Neural cell (in vitro differentiated cells): ENCODE results near the gene L3MBTL1. TPM values are rescaled to one million over a fixed set of nuclear protein-coding genes. Genes with fewer than 3 reads are reported as not detected.
"Not testable (repeated sequence)": the region's sequence is repeated elsewhere in the genome, so short reads cannot be mapped to it uniquely, and the experiment has no call there.

Experiments
- H2AFZ ChIP-seq: fragments of 200-600, 300-800 bp; sonication (generic), shearing (Covaris generic); 2 replicates; pipeline ENCODE4 v1.6.0; 2014; ENCODE audit warnings: low read depth, mild to moderate bottlenecking, antibody characterized with exemption, low read length, moderate library complexity
- H3F3A ChIP-seq: fragments of 200-600 bp; shearing (Covaris generic); 2 replicates; pipeline ENCODE4 v1.6.1; 2016; ENCODE audit warnings: mild to moderate bottlenecking, moderate library complexity, mixed read lengths, antibody characterized with exemption, low read length; ENCODE audit not compliant: insufficient read depth, poor library complexity, severe bottlenecking
- H3K27ac ChIP-seq: fragments of 200-600, 300-800 bp; sonication (generic), shearing (Covaris generic); 2 replicates; pipeline ENCODE4 v1.5.1; 2014; ENCODE audit warnings: mild to moderate bottlenecking, low read length, moderate library complexity
- H3K27me3 ChIP-seq: fragments of 300-800, 200-600 bp; sonication (generic), shearing (Covaris generic); 2 replicates; pipeline ENCODE4 v1.6.0; 2014; ENCODE audit warnings: mild to moderate bottlenecking, low read depth, low read length, moderate library complexity; ENCODE audit not compliant: insufficient read depth
- H3K36me3 ChIP-seq: fragments of 300-800, 200-600 bp; sonication (generic), shearing (Covaris generic); 2 replicates; pipeline ENCODE4 v1.5.1; 2014; ENCODE audit warnings: mild to moderate bottlenecking, antibody characterized with exemption, low read length, moderate library complexity; ENCODE audit not compliant: insufficient read depth
- H3K4me2 ChIP-seq: fragments of 300-800, 200-600 bp; sonication (generic), shearing (Covaris generic); 2 replicates; pipeline ENCODE4 v1.6.0; 2014; ENCODE audit warnings: mild to moderate bottlenecking, low read length
- H3K4me3 ChIP-seq: fragments of 300-800, 200-600 bp; sonication (generic), shearing (Covaris generic); 2 replicates; pipeline ENCODE4 v1.5.1; 2014; ENCODE audit warnings: mild to moderate bottlenecking, low read length, moderate library complexity
- H3K79me2 ChIP-seq: fragments of 200-600 bp; shearing (Covaris generic); replicated peaks from 2 replicates; pipeline ENCODE4 v1.6.0; 2014; ENCODE audit warnings: mild to moderate bottlenecking, low read length, moderate library complexity; ENCODE audit not compliant: insufficient read depth
- H3K9ac ChIP-seq: fragments of 300-800, 200-600 bp; sonication (generic), shearing (Covaris generic); 2 replicates; pipeline ENCODE4 v1.6.1; 2016; ENCODE audit warnings: mild to moderate bottlenecking, low read length, mixed read lengths
- H3K9me2 ChIP-seq: fragments of 200-600 bp; shearing (Covaris generic); 2 replicates; pipeline ENCODE4 v1.6.1; 2016; ENCODE audit warnings: mild to moderate bottlenecking, low read length, mixed read lengths; ENCODE audit not compliant: insufficient read depth
- H3K9me3 ChIP-seq: fragments of 200-600, 300-800 bp; sonication (generic), shearing (Covaris generic); 2 replicates; pipeline ENCODE4 v1.6.1; 2016; ENCODE audit warnings: mild to moderate bottlenecking, mixed run types, low read length, moderate library complexity, mixed read lengths
- H4K20me1 ChIP-seq: fragments of 200-600 bp; shearing (Covaris generic); 2 replicates; pipeline ENCODE4 v1.6.1; 2016; ENCODE audit warnings: mild to moderate bottlenecking, mixed run types; ENCODE audit not compliant: insufficient read depth
- EP300 ChIP-seq: fragments of 450-650 bp; conservative IDR thresholded peaks from 2 replicates; pipeline ENCODE4 v1.6.1; 2014; ENCODE audit warnings: antibody characterized with exemption, mild to moderate bottlenecking, moderate library complexity; ENCODE audit not compliant: poor library complexity, severe bottlenecking
- EZH2 ChIP-seq: fragments of 200-600, 300-800 bp; shearing (Covaris generic), sonication (generic); IDR thresholded peaks from 2 replicates; pipeline ENCODE4 v1.6.1; 2014; ENCODE audit warnings: antibody characterized with exemption, low read length, borderline replicate concordance, mild to moderate bottlenecking; ENCODE audit not compliant: insufficient read depth, poor library complexity, severe bottlenecking
- MXI1 ChIP-seq: fragments of 450-650 bp; conservative IDR thresholded peaks from 2 replicates; pipeline ENCODE4 v1.6.1; 2014; ENCODE audit warnings: antibody characterized with exemption, mild to moderate bottlenecking; ENCODE audit not compliant: poor library complexity, severe bottlenecking
- POLR2AphosphoS5 ChIP-seq: IDR thresholded peaks from 2 replicates; pipeline ENCODE4 v1.6.1; 2012
- RAD21 ChIP-seq: fragments of 450-650 bp; conservative IDR thresholded peaks from 2 replicates; pipeline ENCODE4 v1.6.1; 2014; ENCODE audit warnings: antibody characterized with exemption, mild to moderate bottlenecking, moderate library complexity
- SMC3 ChIP-seq: fragments of 450-650 bp; conservative IDR thresholded peaks from 2 replicates; pipeline ENCODE4 v1.6.1; 2014; ENCODE audit warnings: antibody characterized with exemption, mild to moderate bottlenecking, moderate library complexity; ENCODE audit not compliant: poor library complexity
- TAF1 ChIP-seq: IDR thresholded peaks from 2 replicates; pipeline ENCODE4 v1.6.1; 2012; ENCODE audit warnings: low read depth
- polyA plus RNA-seq: library from polyadenylated mRNA; depleted of rRNA; stranded (reverse); fragments of >200 nt; gene quantifications from 2 replicates; pipeline ENCODE4 v1.2.3, GENCODE V29; 2014
- TF ChIP-seq, protein P1 (sequence below): fragments of 450-650 bp; IDR thresholded peaks from 2 replicates; pipeline ENCODE4 v1.5.1; 2014; ENCODE audit warnings: antibody characterized with exemption, mild to moderate bottlenecking, moderate library complexity; ENCODE audit not compliant: poor library complexity, severe bottlenecking
- TF ChIP-seq, protein P2 (sequence below): IDR thresholded peaks from 2 replicates; pipeline ENCODE4 v1.6.1; 2012; ENCODE audit warnings: borderline replicate concordance

L3MBTL1 gene
- polyA plus RNA-seq, 1 donor from 2014 or later: 22.0 TPM

- H4K20me1 ChIP-seq: no peaks in the 10 kb centered on the region
- no peak overlapping the region for H3K9ac ChIP-seq
- TF ChIP-seq TAF1: no peak
- TF ChIP-seq EP300: no peak
- TF ChIP-seq RAD21: no peak
- no peak for TF ChIP-seq POLR2AphosphoS5
- TF ChIP-seq MXI1: no peak
- TF ChIP-seq, protein P1, sequence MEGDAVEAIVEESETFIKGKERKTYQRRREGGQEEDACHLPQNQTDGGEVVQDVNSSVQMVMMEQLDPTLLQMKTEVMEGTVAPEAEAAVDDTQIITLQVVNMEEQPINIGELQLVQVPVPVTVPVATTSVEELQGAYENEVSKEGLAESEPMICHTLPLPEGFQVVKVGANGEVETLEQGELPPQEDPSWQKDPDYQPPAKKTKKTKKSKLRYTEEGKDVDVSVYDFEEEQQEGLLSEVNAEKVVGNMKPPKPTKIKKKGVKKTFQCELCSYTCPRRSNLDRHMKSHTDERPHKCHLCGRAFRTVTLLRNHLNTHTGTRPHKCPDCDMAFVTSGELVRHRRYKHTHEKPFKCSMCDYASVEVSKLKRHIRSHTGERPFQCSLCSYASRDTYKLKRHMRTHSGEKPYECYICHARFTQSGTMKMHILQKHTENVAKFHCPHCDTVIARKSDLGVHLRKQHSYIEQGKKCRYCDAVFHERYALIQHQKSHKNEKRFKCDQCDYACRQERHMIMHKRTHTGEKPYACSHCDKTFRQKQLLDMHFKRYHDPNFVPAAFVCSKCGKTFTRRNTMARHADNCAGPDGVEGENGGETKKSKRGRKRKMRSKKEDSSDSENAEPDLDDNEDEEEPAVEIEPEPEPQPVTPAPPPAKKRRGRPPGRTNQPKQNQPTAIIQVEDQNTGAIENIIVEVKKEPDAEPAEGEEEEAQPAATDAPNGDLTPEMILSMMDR: no peak
- TF ChIP-seq, protein P2, sequence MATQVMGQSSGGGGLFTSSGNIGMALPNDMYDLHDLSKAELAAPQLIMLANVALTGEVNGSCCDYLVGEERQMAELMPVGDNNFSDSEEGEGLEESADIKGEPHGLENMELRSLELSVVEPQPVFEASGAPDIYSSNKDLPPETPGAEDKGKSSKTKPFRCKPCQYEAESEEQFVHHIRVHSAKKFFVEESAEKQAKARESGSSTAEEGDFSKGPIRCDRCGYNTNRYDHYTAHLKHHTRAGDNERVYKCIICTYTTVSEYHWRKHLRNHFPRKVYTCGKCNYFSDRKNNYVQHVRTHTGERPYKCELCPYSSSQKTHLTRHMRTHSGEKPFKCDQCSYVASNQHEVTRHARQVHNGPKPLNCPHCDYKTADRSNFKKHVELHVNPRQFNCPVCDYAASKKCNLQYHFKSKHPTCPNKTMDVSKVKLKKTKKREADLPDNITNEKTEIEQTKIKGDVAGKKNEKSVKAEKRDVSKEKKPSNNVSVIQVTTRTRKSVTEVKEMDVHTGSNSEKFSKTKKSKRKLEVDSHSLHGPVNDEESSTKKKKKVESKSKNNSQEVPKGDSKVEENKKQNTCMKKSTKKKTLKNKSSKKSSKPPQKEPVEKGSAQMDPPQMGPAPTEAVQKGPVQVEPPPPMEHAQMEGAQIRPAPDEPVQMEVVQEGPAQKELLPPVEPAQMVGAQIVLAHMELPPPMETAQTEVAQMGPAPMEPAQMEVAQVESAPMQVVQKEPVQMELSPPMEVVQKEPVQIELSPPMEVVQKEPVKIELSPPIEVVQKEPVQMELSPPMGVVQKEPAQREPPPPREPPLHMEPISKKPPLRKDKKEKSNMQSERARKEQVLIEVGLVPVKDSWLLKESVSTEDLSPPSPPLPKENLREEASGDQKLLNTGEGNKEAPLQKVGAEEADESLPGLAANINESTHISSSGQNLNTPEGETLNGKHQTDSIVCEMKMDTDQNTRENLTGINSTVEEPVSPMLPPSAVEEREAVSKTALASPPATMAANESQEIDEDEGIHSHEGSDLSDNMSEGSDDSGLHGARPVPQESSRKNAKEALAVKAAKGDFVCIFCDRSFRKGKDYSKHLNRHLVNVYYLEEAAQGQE: no peak
- TF ChIP-seq SMC3: no peak
- no peak for TF ChIP-seq EZH2
- H3K27ac ChIP-seq: no peak overlapping the region
- no peaks in the 10 kb centered on the region for H3K79me2 ChIP-seq
- no peaks in the 10 kb centered on the region for H3K36me3 ChIP-seq
- no peak overlapping the region for H3K4me2 ChIP-seq
- no peak overlapping the region for H3K4me3 ChIP-seq
- H2AFZ ChIP-seq: no peak overlapping the region
- H3K9me3 ChIP-seq: no peaks in the 10 kb centered on the region
- no peaks in the 10 kb centered on the region for H3K27me3 ChIP-seq
- H3F3A ChIP-seq: no peaks in the 10 kb centered on the region
- H3K9me2 ChIP-seq: no peaks in the 10 kb centered on the region
Measured at GRCh38 chr20:43584448-43585136, 77.1 kb downstream of the L3MBTL1 start.

DNA sequence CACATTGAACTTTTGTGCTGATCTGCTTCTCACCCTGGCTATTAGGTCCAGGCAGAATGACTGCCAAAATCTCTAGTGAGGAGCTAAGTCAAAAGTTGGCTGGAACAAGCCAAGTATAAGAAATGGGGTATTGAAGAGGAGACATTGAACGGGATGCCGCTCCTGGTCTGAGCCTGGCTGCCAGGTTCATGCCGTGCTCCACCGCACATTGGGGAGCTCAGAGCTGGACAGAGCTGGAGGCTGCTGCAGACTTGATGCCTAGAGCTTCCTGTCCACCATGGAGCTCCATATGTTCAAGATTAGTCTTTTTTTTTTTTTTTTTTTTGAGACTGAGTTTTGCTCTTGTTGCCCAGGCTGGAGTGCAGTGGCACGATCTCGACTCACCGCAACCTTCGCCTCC, 79.1 kb downstream of the L3MBTL1 start:
- Histone ChIP-seq H2AFZ (no peak overlapping the region), H3K4me2 (no peak overlapping the region)

GRCh38 chr20:43588526-43588925, 81.0 kb downstream of the L3MBTL1 start:
- H3F3A ChIP-seq, H4K20me1 ChIP-seq, H3K4me3 ChIP-seq, H3K27ac ChIP-seq, H3K4me2 ChIP-seq, H3K9ac ChIP-seq, H3K27me3 ChIP-seq, H2AFZ ChIP-seq, H3K36me3 ChIP-seq, H3K9me2 ChIP-seq, H3K9me3 ChIP-seq: not testable (repeated sequence)
- H3K79me2 ChIP-seq: peaks cover 26% of the 10 kb centered on the region

More for the DNA sequence above, 79.1 kb downstream of the L3MBTL1 start:
- Histone ChIP-seq H3F3A (no peaks in the 10 kb centered on the region), H3K9me3 (no peaks in the 10 kb centered on the region), H3K9ac (no peak overlapping the region), H3K27me3 (no peaks in the 10 kb centered on the region), H4K20me1 (no peaks in the 10 kb centered on the region), H3K4me3 (no peak overlapping the region), H3K79me2 (peaks cover 7% of the 10 kb centered on the region), H3K27ac (no peak overlapping the region), H3K36me3 (no peaks in the 10 kb centered on the region), H3K9me2 (no peaks in the 10 kb centered on the region)
- TF ChIP-seq MXI1: no peak
- no peak for TF ChIP-seq SMC3
- TF ChIP-seq, protein P1: no peak
- no peak for TF ChIP-seq EP300
- TF ChIP-seq TAF1: no peak
- TF ChIP-seq EZH2: no peak
